ENCODE measurements around the gene FAM83G.
"Not testable (repeated sequence)": the region's sequence is repeated elsewhere in the genome, so short reads cannot be mapped to it uniquely, and the experiment has no call there.

Gene FAM83G

GRCh38 chr17:19029740-19030139 is 25.2 kb upstream of the FAM83G start:
- WGBS, 2 donors (ENCODE audit: extremely low coverage in 2 of 2, insufficient read length in 2 of 2, insufficient replicate concordance in 1 of 2), result no CpG with 5 or more reads among the region's 5 CpGs
- H3K4ac ChIP-seq (ENCODE audit: low read length); H3K9ac ChIP-seq (ENCODE audit: low read depth, low read length, poor library complexity); H3K27ac ChIP-seq (replicated peaks; ENCODE audit: low read length); H2AK5ac ChIP-seq (ENCODE audit: low read depth, low read length); H3K4me1 ChIP-seq (ENCODE audit: control insufficient read depth in 2 of 2, insufficient read depth in 1 of 2, low read depth in 1 of 2, low read length in 2 of 2); H3K27me3 ChIP-seq (ENCODE audit: control insufficient read depth in 3 of 3, insufficient read depth in 3 of 3, low read depth in 1 of 3, low read length in 3 of 3); H3K4me2 ChIP-seq (ENCODE audit: insufficient read depth, low read length, poor library complexity, severe bottlenecking); H3K79me1 ChIP-seq (ENCODE audit: low read depth, low read length); H3K14ac ChIP-seq (ENCODE audit: low read length); H2BK120ac ChIP-seq (ENCODE audit: low read depth, low read length); H2BK5ac ChIP-seq (ENCODE audit: low read length); DNase-seq (ENCODE audit: low spot score); H3K18ac ChIP-seq (ENCODE audit: low read length); H2BK12ac ChIP-seq (ENCODE audit: low read length); H3K23ac ChIP-seq (ENCODE audit: low read depth, low read length, poor library complexity); H3K9me3 ChIP-seq (replicated peaks in 1 of 2; ENCODE audit: control insufficient read depth in 2 of 2, insufficient read depth in 1 of 2, low read depth in 1 of 2, low read length in 2 of 2); H2BK15ac ChIP-seq (ENCODE audit: low read length); H3K36me3 ChIP-seq (replicated peaks in 1 of 2; ENCODE audit: control insufficient read depth in 2 of 2, insufficient read depth in 2 of 2, low read length in 2 of 2); H4K91ac ChIP-seq (ENCODE audit: low read depth, low read length, poor library complexity); H2AFZ ChIP-seq (ENCODE audit: low read length); H3K4me3 ChIP-seq (ENCODE audit: low read length in 2 of 2); H4K8ac ChIP-seq (ENCODE audit: low read depth, low read length): not testable (repeated sequence)

DNA sequence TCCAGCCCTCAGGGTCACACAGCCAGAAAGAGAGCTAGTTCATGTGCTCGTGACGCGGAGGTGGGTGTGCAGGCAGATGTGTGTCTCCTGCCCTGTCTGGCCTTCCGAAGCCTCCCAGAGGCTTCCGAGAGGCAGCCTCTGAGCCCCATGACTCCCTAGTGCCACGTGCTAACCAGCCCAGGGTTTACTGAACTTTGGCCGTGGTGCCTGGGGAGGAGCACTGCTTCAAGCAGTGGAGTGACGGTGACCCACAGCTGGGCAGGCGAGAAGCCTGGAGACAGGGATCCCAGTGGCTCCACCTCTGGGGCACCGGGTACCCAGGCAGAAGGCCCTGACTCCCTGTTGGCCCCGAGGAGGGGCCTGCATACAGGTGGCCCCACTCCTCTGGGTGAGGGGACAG is 24.1 kb upstream of the FAM83G start:
- H3K4me1 ChIP-seq (ENCODE audit: control insufficient read depth in 2 of 2, insufficient read depth in 1 of 2, low read depth in 1 of 2, low read length in 2 of 2); H2AK5ac ChIP-seq (ENCODE audit: low read depth, low read length); H3K4me3 ChIP-seq (ENCODE audit: low read length in 2 of 2); H3K27ac ChIP-seq (replicated peaks; ENCODE audit: low read length); DNase-seq (ENCODE audit: low spot score); H2BK120ac ChIP-seq (ENCODE audit: low read depth, low read length); H3K4ac ChIP-seq (ENCODE audit: low read length); H2BK5ac ChIP-seq (ENCODE audit: low read length); H3K9ac ChIP-seq (ENCODE audit: low read depth, low read length, poor library complexity); H3K14ac ChIP-seq (ENCODE audit: low read length); H2BK12ac ChIP-seq (ENCODE audit: low read length); H4K8ac ChIP-seq (ENCODE audit: low read depth, low read length); H3K18ac ChIP-seq (ENCODE audit: low read length); H3K79me1 ChIP-seq (ENCODE audit: low read depth, low read length); H4K91ac ChIP-seq (ENCODE audit: low read depth, low read length, poor library complexity); H3K9me3 ChIP-seq (replicated peaks in 1 of 2; ENCODE audit: control insufficient read depth in 2 of 2, insufficient read depth in 1 of 2, low read depth in 1 of 2, low read length in 2 of 2); H3K23ac ChIP-seq (ENCODE audit: low read depth, low read length, poor library complexity); H2BK15ac ChIP-seq (ENCODE audit: low read length); H3K4me2 ChIP-seq (ENCODE audit: insufficient read depth, low read length, poor library complexity, severe bottlenecking); H2AFZ ChIP-seq (ENCODE audit: low read length); H3K27me3 ChIP-seq (ENCODE audit: control insufficient read depth in 3 of 3, insufficient read depth in 3 of 3, low read depth in 1 of 3, low read length in 3 of 3); H3K36me3 ChIP-seq (replicated peaks in 1 of 2; ENCODE audit: control insufficient read depth in 2 of 2, insufficient read depth in 2 of 2, low read length in 2 of 2): not testable (repeated sequence)
- WGBS, 2 donors (ENCODE audit: extremely low coverage in 2 of 2, insufficient read length in 2 of 2, insufficient replicate concordance in 1 of 2), result no CpG with 5 or more reads among the region's 11 CpGs

DNA sequence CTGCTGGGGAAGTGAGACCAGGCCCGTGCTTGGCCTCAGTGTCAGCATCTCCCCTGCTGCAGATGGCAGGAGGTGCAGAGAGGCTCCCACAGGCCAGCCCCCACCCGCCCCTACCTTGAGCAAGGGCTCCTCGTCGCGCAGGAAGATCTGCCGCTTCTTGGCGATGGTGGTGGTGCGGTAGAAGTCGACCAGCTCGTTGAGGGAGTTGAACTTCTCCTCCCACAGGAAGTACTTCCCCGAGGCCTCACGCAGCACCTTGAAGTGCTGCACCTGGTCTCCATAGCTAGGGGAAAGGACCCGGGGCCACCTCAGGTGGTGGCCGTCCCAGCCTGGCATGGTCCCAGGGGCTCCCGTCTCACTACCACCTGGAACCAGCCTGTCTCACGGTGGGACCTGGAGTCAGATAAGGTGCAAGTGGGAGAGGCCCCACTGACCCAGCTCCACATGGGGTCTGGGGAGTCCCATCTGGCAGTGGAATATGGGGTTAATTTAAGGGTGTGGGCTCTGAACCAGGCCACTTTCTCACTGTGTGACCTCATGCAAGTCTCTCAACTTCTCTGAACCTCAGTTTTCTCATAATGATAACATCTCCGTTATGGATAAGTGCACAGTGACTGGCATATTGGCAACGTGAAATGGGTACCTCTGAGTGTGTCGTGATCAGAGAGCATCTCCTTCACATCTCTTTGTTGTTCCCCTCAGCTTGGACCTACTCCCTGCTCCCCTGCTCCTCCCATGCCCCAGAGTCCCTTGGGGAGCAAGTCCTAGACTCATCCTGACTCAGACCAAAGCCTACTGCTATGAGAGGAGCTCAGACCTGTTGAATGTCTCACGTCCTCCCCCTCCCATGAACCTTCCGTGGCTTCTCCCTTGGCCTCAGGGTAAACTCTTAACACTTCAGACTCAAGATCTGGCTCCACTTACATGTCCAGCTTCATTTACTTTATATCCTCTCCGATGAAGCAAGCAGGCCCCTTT is 19.8 kb upstream of the FAM83G start:
- no peak overlapping the region for H3K18ac ChIP-seq (ENCODE audit: low read length)
- WGBS, 2 donors (ENCODE audit: extremely low coverage in 2 of 2, insufficient read length in 2 of 2, insufficient replicate concordance in 1 of 2), result no CpG with 5 or more reads among the region's 22 CpGs
- no peak overlapping the region for H2BK120ac ChIP-seq (ENCODE audit: low read depth, low read length)
- no peak overlapping the region for H3K4ac ChIP-seq (ENCODE audit: low read length)
- H3K36me3 ChIP-seq (replicated peaks in 1 of 2; ENCODE audit: control insufficient read depth in 2 of 2, insufficient read depth in 2 of 2, low read length in 2 of 2), result no peaks in the 10 kb centered on the region
- peaks cover 0 to 3% of the 10 kb centered on the region in 2 donors for H3K4me1 ChIP-seq (ENCODE audit: control insufficient read depth in 2 of 2, insufficient read depth in 1 of 2, low read depth in 1 of 2, low read length in 2 of 2)
- no peak for DNase-seq (ENCODE audit: low spot score)
- no peak overlapping the region for H2BK12ac ChIP-seq (ENCODE audit: low read length)
- peaks cover 2% of the 10 kb centered on the region for H3K79me1 ChIP-seq (ENCODE audit: low read depth, low read length)
- no peak overlapping the region for H3K4me3 ChIP-seq (ENCODE audit: low read length in 2 of 2)
- H3K14ac ChIP-seq (ENCODE audit: low read length), result no peak overlapping the region
- no peak overlapping the region for H4K8ac ChIP-seq (ENCODE audit: low read depth, low read length)
- H3K4me2 ChIP-seq (ENCODE audit: insufficient read depth, low read length, poor library complexity, severe bottlenecking), result no peak overlapping the region
- peak overlapping the region; percentile 12 for H2BK15ac ChIP-seq (ENCODE audit: low read length)
- no peak overlapping the region for H3K27ac ChIP-seq (replicated peaks; ENCODE audit: low read length)
- no peak overlapping the region for H3K9ac ChIP-seq (ENCODE audit: low read depth, low read length, poor library complexity)
- no peaks in the 10 kb centered on the region for H3K9me3 ChIP-seq (replicated peaks in 1 of 2; ENCODE audit: control insufficient read depth in 2 of 2, insufficient read depth in 1 of 2, low read depth in 1 of 2, low read length in 2 of 2)
- no peak overlapping the region for H2AFZ ChIP-seq (ENCODE audit: low read length)
- no peak overlapping the region for H2BK5ac ChIP-seq (ENCODE audit: low read length)
- no peak overlapping the region for H3K23ac ChIP-seq (ENCODE audit: low read depth, low read length, poor library complexity)
- no peak overlapping the region for H4K91ac ChIP-seq (ENCODE audit: low read depth, low read length, poor library complexity)
- H2AK5ac ChIP-seq (ENCODE audit: low read depth, low read length), result peak overlapping the region; percentile 81
- no peaks in the 10 kb centered on the region for H3K27me3 ChIP-seq (ENCODE audit: control insufficient read depth in 3 of 3, insufficient read depth in 3 of 3, low read depth in 1 of 3, low read length in 3 of 3)

DNA sequence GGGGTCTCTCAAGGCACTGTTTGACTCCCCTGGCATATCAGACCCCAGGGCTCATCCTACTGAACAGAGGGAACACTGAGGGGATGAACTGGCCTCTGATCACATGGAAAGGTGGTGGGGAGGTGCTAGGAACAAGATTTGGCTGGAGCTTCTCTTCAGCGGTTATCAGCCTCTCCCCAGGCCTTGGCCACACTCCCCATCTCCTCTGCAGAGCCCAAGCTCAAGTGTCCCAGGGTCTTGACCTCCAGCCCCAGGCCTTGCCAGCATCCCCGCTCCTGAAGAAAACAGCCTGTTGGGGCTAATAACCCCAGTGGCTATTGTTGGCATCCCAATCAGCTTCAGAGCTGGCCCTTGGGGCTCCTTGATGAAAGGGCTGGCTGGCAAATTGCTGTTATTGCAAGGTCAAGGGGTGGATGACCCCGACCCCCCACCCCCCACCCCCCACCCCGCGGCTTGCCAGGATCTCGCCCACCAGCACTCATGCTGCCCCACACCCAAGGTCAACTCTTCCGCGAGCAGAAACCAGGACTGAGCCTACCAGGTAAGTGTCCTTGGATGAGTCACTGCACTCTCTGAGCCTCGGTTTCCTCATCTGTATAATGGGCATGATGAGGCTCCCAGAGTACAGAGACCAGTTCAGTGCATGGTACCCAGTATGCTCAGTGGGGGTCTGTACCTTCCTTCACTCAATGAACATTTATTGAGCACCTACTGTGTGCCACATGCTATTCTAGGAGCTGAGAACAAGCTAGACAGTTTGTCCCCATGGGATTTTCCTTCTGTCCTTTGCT is 18.8 kb upstream of the FAM83G start:
- Histone ChIP-seq H3K27me3 (ENCODE audit: control insufficient read depth in 3 of 3, insufficient read depth in 3 of 3, low read depth in 1 of 3, low read length in 3 of 3) (peaks cover 0 to 4% (median 0%) of the 10 kb centered on the region in 3 experiments), H2AFZ (ENCODE audit: low read length) (no peak overlapping the region), H3K9ac (ENCODE audit: low read depth, low read length, poor library complexity) (peak overlapping the region; percentile 66), H3K14ac (ENCODE audit: low read length) (no peak overlapping the region), H3K4ac (ENCODE audit: low read length) (no peak overlapping the region), H3K27ac (replicated peaks; ENCODE audit: low read length) (no peak overlapping the region), H3K9me3 (replicated peaks in 1 of 2; ENCODE audit: control insufficient read depth in 2 of 2, insufficient read depth in 1 of 2, low read depth in 1 of 2, low read length in 2 of 2) (no peaks in the 10 kb centered on the region), H2BK15ac (ENCODE audit: low read length) (peak overlapping the region; percentile 39), H4K8ac (ENCODE audit: low read depth, low read length) (no peak overlapping the region), H3K4me3 (ENCODE audit: low read length in 2 of 2) (no peak overlapping the region), H3K79me1 (ENCODE audit: low read depth, low read length) (peaks cover 2% of the 10 kb centered on the region), H3K4me1 (ENCODE audit: control insufficient read depth in 2 of 2, insufficient read depth in 1 of 2, low read depth in 1 of 2, low read length in 2 of 2) (peaks cover 0 to 5% of the 10 kb centered on the region in 2 donors), H2BK5ac (ENCODE audit: low read length) (peak overlapping the region; percentile 72), H2AK5ac (ENCODE audit: low read depth, low read length) (no peak overlapping the region), H4K91ac (ENCODE audit: low read depth, low read length, poor library complexity) (no peak overlapping the region), H3K4me2 (ENCODE audit: insufficient read depth, low read length, poor library complexity, severe bottlenecking) (no peak overlapping the region), H2BK12ac (ENCODE audit: low read length) (no peak overlapping the region), H3K23ac (ENCODE audit: low read depth, low read length, poor library complexity) (no peak overlapping the region), H3K18ac (ENCODE audit: low read length) (no peak overlapping the region), H2BK120ac (ENCODE audit: low read depth, low read length) (no peak overlapping the region), H3K36me3 (replicated peaks in 1 of 2; ENCODE audit: control insufficient read depth in 2 of 2, insufficient read depth in 2 of 2, low read length in 2 of 2) (no peaks in the 10 kb centered on the region)
- DNase-seq (ENCODE audit: low spot score), result no peak
- WGBS, 2 donors (ENCODE audit: extremely low coverage in 2 of 2, insufficient read length in 2 of 2, insufficient replicate concordance in 1 of 2), result no CpG with 5 or more reads among the region's 9 CpGs
